HEK293T (cell line): Measurements from ENCODE around the gene SIGLEC14.

ENCODE experiments used
- CTCF ChIA-PET: fragments of 350-600 bp; formaldehyde crosslinking; extraction: SDS; loops from one replicate; lab custom pipeline; 2021; ENCODE audit warnings: antibody characterized with exemption, inconsistent platforms; lab: Yijun Ruan, JAX
- POLR2A ChIA-PET: fragments of 350-600 bp; formaldehyde crosslinking; extraction: SDS; loops from one replicate; lab custom pipeline; 2020; ENCODE audit warnings: antibody characterized with exemption, inconsistent platforms; lab: Yijun Ruan, JAX
- DNase-seq: peaks from one replicate; pipeline ENCODE4 v3.0.0; 2012; ENCODE audit warnings: mixed read lengths; ENCODE audit errors: extremely low spot score
- ARNT ChIP-seq: fragments of 450-650 bp; IDR thresholded peaks from 2 replicates; pipeline ENCODE4 v1.6.1; 2017; ENCODE audit warnings: mild to moderate bottlenecking
- BHLHE40 ChIP-seq: fragments of 450-650 bp; IDR thresholded peaks from 2 replicates; pipeline ENCODE4 v1.6.1; 2016; ENCODE audit warnings: mild to moderate bottlenecking, moderate library complexity, borderline replicate concordance
- CTBP1 ChIP-seq: fragments of 450-650 bp; IDR thresholded peaks from 2 replicates; pipeline ENCODE4 v1.6.1; 2016; ENCODE audit warnings: borderline replicate concordance
- ELF4 ChIP-seq: fragments of 450-650 bp; IDR thresholded peaks from 2 replicates; pipeline ENCODE4 v1.6.1; 2017; ENCODE audit warnings: antibody characterized with exemption
- FOXA1 ChIP-seq: fragments of 450-650 bp; IDR thresholded peaks from 2 replicates; pipeline ENCODE4 v1.6.1; 2016; ENCODE audit warnings: mild to moderate bottlenecking
- FOXK2 ChIP-seq: fragments of 450-650 bp; IDR thresholded peaks from 2 replicates; pipeline ENCODE4 v1.6.1; 2016; ENCODE audit warnings: mild to moderate bottlenecking
- FOXM1 ChIP-seq: fragments of 450-650 bp; IDR thresholded peaks from 2 replicates; pipeline ENCODE4 v1.6.1; 2017; ENCODE audit warnings: mild to moderate bottlenecking, borderline replicate concordance
- HDGF ChIP-seq: fragments of 450-650 bp; IDR thresholded peaks from 2 replicates; pipeline ENCODE4 v1.6.1; 2017; ENCODE audit warnings: antibody characterized with exemption, borderline replicate concordance
- L3MBTL2 ChIP-seq: fragments of 450-650 bp; conservative IDR thresholded peaks from 2 replicates; pipeline ENCODE4 v1.6.1; 2016; ENCODE audit warnings: mild to moderate bottlenecking
- LEF1 ChIP-seq: fragments of 450-650 bp; IDR thresholded peaks from 2 replicates; pipeline ENCODE4 v1.6.1; 2017; ENCODE audit warnings: mild to moderate bottlenecking, borderline replicate concordance
- NFRKB ChIP-seq: fragments of 450-650 bp; IDR thresholded peaks from 2 replicates; pipeline ENCODE4 v1.6.1; 2016; ENCODE audit warnings: mild to moderate bottlenecking, moderate library complexity
- PKNOX1 ChIP-seq: fragments of 450-650 bp; IDR thresholded peaks from 2 replicates; pipeline ENCODE4 v1.6.1; 2016
- SP1 ChIP-seq: fragments of 450-650 bp; IDR thresholded peaks from 2 replicates; pipeline ENCODE4 v1.6.1; 2017
- SUZ12 ChIP-seq: fragments of 450-650 bp; IDR thresholded peaks from 2 replicates; pipeline ENCODE4 v1.6.1; 2016; ENCODE audit warnings: mild to moderate bottlenecking
- TARDBP ChIP-seq: fragments of 450-650 bp; IDR thresholded peaks from 2 replicates; pipeline ENCODE4 v1.6.1; 2016
- ZNF384 ChIP-seq: fragments of 450-650 bp; IDR thresholded peaks from 2 replicates; pipeline ENCODE4 v1.6.1; 2016

Gene SIGLEC14

GRCh38 chr19:51626675-51627074, 19.9 kb downstream of the SIGLEC14 start:
- CTCF ChIA-PET, result no interaction called here
- POLR2A ChIA-PET, result no interaction called here
- TF ChIP-seq ZNF384, result no peak
- TF ChIP-seq ELF4, result no peak
- TF ChIP-seq FOXK2, result no peak
- TF ChIP-seq NFRKB, result no peak
- no peak for TF ChIP-seq TARDBP
- no peak for DNase-seq

GRCh38 chr19:51621178-51621577, 25.4 kb downstream of the SIGLEC14 start:
- no peak for TF ChIP-seq CTBP1
- TF ChIP-seq BHLHE40, result no peak
- no peak for TF ChIP-seq NFRKB
- TF ChIP-seq SUZ12, result no peak
- no peak for TF ChIP-seq FOXK2
- no peak for TF ChIP-seq L3MBTL2
- TF ChIP-seq SP1, result no peak
- TF ChIP-seq PKNOX1, result no peak
- no peak for TF ChIP-seq TARDBP
- TF ChIP-seq ARNT, result no peak
- no peak for TF ChIP-seq LEF1
- no peak for TF ChIP-seq FOXM1
- TF ChIP-seq ZNF384, result no peak
- TF ChIP-seq ELF4, result no peak
- no peak for TF ChIP-seq FOXA1
- TF ChIP-seq HDGF, result no peak
- ChIA-PET CTCF (no interaction called here), POLR2A (no interaction called here)
- no peak for DNase-seq

GRCh38 chr19:51615991-51616390, 30.6 kb downstream of the SIGLEC14 start:
- CTCF ChIA-PET, result no interaction called here
- TF ChIP-seq HDGF, result no peak
- TF ChIP-seq SP1, result no peak
- no peak for TF ChIP-seq SUZ12
- no peak for TF ChIP-seq FOXK2
- TF ChIP-seq LEF1, result no peak
- no peak for TF ChIP-seq FOXM1
- TF ChIP-seq ELF4, result no peak
- no peak for TF ChIP-seq FOXA1
- POLR2A ChIA-PET, result no interaction called here
- no peak for DNase-seq

GRCh38 chr19:51614789-51615188, 31.8 kb downstream of the SIGLEC14 start:
- ChIA-PET POLR2A (no interaction called here), CTCF (no interaction called here)
- TF ChIP-seq PKNOX1 (no peak), ZNF384 (no peak), ARNT (no peak)
- DNase-seq, result no peak

GRCh38 chr19:51610576-51610975, 36.0 kb downstream of the SIGLEC14 start:
- ChIA-PET POLR2A (no interaction called here), CTCF (no interaction called here)
- no peak for TF ChIP-seq NFRKB
- no peak for TF ChIP-seq FOXA1
- TF ChIP-seq FOXK2, result no peak
- no peak for TF ChIP-seq HDGF
- no peak for TF ChIP-seq FOXM1
- TF ChIP-seq SP1, result no peak
- no peak for TF ChIP-seq CTBP1
- no peak for TF ChIP-seq BHLHE40
- DNase-seq, result no peak

- ChIA-PET CTCF (no interaction called here), POLR2A (no interaction called here)
- peak; percentile 66 for DNase-seq
- TF ChIP-seq FOXM1, result no peak
- no peak for TF ChIP-seq NFRKB
- TF ChIP-seq HDGF, result no peak
- TF ChIP-seq BHLHE40, result no peak
These were observed 38.6 kb downstream of the SIGLEC14 start for GRCh38 chr19:51607920-51608562.

GRCh38 chr19:51607077-51607476, 39.5 kb downstream of the SIGLEC14 start:
- POLR2A ChIA-PET, result no interaction called here
- TF ChIP-seq FOXA1 (no peak), PKNOX1 (no peak), NFRKB (no peak)
- no peak for DNase-seq
- CTCF ChIA-PET, result no interaction called here
